ENCODE measurements around the gene HLA-DMB. TPM values are rescaled to one million over a fixed set of nuclear protein-coding genes. Genes with fewer than 3 reads are reported as not detected.
A peak's percentile ranks its signal among the peaks of the same experiment; 100 is the strongest.

HLA-DMB gene
- total and polyA plus RNA-seq, 10 of the 15 experiments (the other 5 are each of a cell fraction or from before 2014, with no cell fraction given): 114 to 173 (median 150) TPM

GRCh38 chr6:32945108-32945760 is 4.4 kb upstream of the HLA-DMB start:
- intact Hi-C loops (cut with micrococcal nuclease; ENCODE audit: unreplicated experiment) (loop anchor here (2.0 to 10.0 kb wide), 2 partner anchors 106 to 510 kb away; partner anchors contain the start of genes HLA-DRA and TAP2), in situ Hi-C loops (cut with MboI) (loop anchor here (10.0 kb wide), 1 partner anchor 330 kb away; no protein-coding TSS in a partner anchor)
- RAD21 ChIA-PET (ENCODE audit: unreplicated experiment): interaction anchor here (0.7 to 8.6 kb wide), 10 partner anchors 9 to 107 kb away, joined by 3 to 130 read pairs (median 7); partner anchors contain the start of genes HLA-DMA and TAP2
- H3K27ac ChIP-seq (ENCODE audit: control insufficient read depth, insufficient read depth): peak overlapping the region; percentile 96
- FAIRE-seq: no peak
- SMC1A ChIA-PET (ENCODE audit: uncharacterized antibody, unreplicated experiment): interaction anchor here (0.5 to 15.9 kb wide), 13 partner anchors 7 to 1038 kb away, joined by 3 to 354 read pairs (median 5); partner anchors contain the start of genes BRD2 and HLA-DMA
- H3K9me3 ChIP-seq (replicated peaks; ENCODE audit: control insufficient read depth, insufficient read depth, low read length): no peaks in the 10 kb centered on the region; the same call in 2 of the 3 replicates
- POLR2A ChIA-PET: interaction anchor here (1.1 to 10.8 kb wide), 6 partner anchors 9 to 106 kb away, joined by 3 to 270 read pairs (median 8); partner anchors contain the start of genes BRD2 and HLA-DMA
- no peaks in the 10 kb centered on the region for H4K20me1 ChIP-seq (ENCODE audit: control insufficient read depth, insufficient read depth)
- peak overlapping the region; percentile 71 for H3K4me2 ChIP-seq (ENCODE audit: control insufficient read depth, insufficient read depth)
- DNase-seq (ENCODE audit: low read depth, low spot score): peak; percentile 67
- CTCF ChIA-PET: interaction anchor here (0.7 to 15.9 kb wide), 10 partner anchors 8 to 76 kb away, joined by 3 to 532 read pairs (median 6); partner anchors contain the start of genes BRD2 and HLA-DMA
- H3K4me1 ChIP-seq (ENCODE audit: control insufficient read depth, insufficient read depth, low read length): peaks cover 61% of the 10 kb centered on the region
- H3K36me3 ChIP-seq (ENCODE audit: control insufficient read depth in 2 of 2, insufficient read depth in 2 of 2, low read length in 1 of 2): peaks cover 0 to 4% of the 10 kb centered on the region in 2 experiments; a peak in 2 of 4 replicates
- BruUV-seq (replicated peaks): no TSS peak
- peak overlapping the region; percentile 64; the same call in 1 of the 2 replicates for H3K4me3 ChIP-seq
- H3K27me3 ChIP-seq (replicated peaks in 1 of 2; ENCODE audit: control insufficient read depth in 2 of 2, insufficient read depth in 2 of 2, low read length in 1 of 2): no peaks in the 10 kb centered on the region
- whole genome bisulfite sequencing (ENCODE audit: insufficient coverage, insufficient replicate concordance, low lambda C conversion rate, missing lambda C conversion rate): 0% methylated on average over 9 of the region's 9 CpGs
- H3K79me2 ChIP-seq (ENCODE audit: control insufficient read depth, insufficient read depth, low read length): peaks cover 53% of the 10 kb centered on the region
- no peak overlapping the region; the same call in 1 of the 2 replicates for H2AFZ ChIP-seq (ENCODE audit: control insufficient read depth, low read depth, low read length)
- ATAC-seq: peak; percentile 50
- H3K9ac ChIP-seq (ENCODE audit: control insufficient read depth, insufficient read depth, low read length): peak overlapping the region; percentile 57
- no peak for TF ChIP-seq ESRRA (IDR thresholded peaks at IDR 0.05; ENCODE audit: low read length)
- no peak for TF ChIP-seq ZNF274 (IDR thresholded peaks at IDR 0.05; ENCODE audit: insufficient read depth, insufficient read length)
- TF ChIP-seq KAT2A (conservative IDR thresholded peaks at IDR 0.05; ENCODE audit: control insufficient read depth, low read depth, low read length): no peak
- TF ChIP-seq BACH1 (IDR thresholded peaks at IDR 0.05; ENCODE audit: borderline replicate concordance): no peak
- 0 out of 2 replicates have a peak, but pooled peaks have one; percentile 32 for TF ChIP-seq NBN (IDR thresholded peaks at IDR 0.05)
- TF ChIP-seq POLR2AphosphoS5 (IDR thresholded peaks at IDR 0.05; ENCODE audit: low read length): no peak; the same call in 1 of the 2 replicates
- TF ChIP-seq E4F1 (IDR thresholded peaks at IDR 0.05; ENCODE audit: borderline replicate concordance, partially characterized antibody): no peak
- peak; percentile 35 to 60; a peak in 2 of 4 replicates for TF ChIP-seq IKZF2 (IDR thresholded peaks at IDR 0.05)
- no peak for TF ChIP-seq KDM1A (IDR thresholded peaks at IDR 0.05; ENCODE audit: borderline replicate concordance)
- peak; percentile 10 for TF ChIP-seq MEF2B (IDR thresholded peaks at IDR 0.05; ENCODE audit: partially characterized antibody, poor library complexity, severe bottlenecking)
- no peak for TF ChIP-seq PRDM15 (CRISPR knock-in tag; IDR thresholded peaks at IDR 0.05)
- no peak for TF ChIP-seq ZNF207 (IDR thresholded peaks at IDR 0.05; ENCODE audit: borderline replicate concordance)
- no peak for TF ChIP-seq NKRF (conservative IDR thresholded peaks at IDR 0.05)
- no peak for TF ChIP-seq YBX1 (IDR thresholded peaks at IDR 0.05)
- peak; percentile 67; the same call in 1 of the 2 replicates for TF ChIP-seq MTA3 (IDR thresholded peaks at IDR 0.05; ENCODE audit: borderline replicate concordance, low read length)

Measured in GM12878 (cell line).